ENCODE results near the gene HERC4. TPM values are rescaled to one million over a fixed set of nuclear protein-coding genes. Genes with fewer than 3 reads are reported as not detected.

The HERC4 gene
- polyA plus RNA-seq, 3 donors from 2014 or later, result 9.6 to 20.7 (median 12.7) TPM

DNA sequence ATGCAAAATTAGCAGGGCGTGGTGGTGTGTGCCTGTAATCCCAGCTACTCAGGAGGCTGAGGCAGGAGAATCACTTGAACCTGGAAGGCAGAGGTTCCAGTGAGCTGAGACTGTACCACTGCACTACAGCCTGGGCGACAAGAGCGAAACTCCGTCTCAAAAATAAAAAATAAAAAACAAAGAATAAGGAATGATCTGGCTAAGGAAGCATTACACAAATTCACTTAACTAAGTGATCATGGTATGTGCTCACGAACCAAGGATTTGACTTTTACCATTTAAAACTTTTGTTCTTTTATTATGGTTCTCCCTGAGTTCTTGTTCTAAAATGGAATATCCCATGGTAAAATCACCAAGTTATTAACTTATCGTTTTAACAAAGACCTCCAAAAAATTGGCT, 119.5 kb downstream of the HERC4 start:
- Mint-ChIP-seq H3K9me3 (no peaks in the 10 kb centered on the region), H3K27ac (no peak overlapping the region), H3K36me3 (peaks cover 6 to 17% (median 10%) of the 10 kb centered on the region in 3 donors), H3K4me1 (no peaks in the 10 kb centered on the region), H3K4me3 (no peak overlapping the region), H3K27me3 (ENCODE audit: low read depth in 3 of 3) (peaks cover 0 to 1% (median 0%) of the 10 kb centered on the region in 3 donors)
- DNase-seq, result no peak

DNA sequence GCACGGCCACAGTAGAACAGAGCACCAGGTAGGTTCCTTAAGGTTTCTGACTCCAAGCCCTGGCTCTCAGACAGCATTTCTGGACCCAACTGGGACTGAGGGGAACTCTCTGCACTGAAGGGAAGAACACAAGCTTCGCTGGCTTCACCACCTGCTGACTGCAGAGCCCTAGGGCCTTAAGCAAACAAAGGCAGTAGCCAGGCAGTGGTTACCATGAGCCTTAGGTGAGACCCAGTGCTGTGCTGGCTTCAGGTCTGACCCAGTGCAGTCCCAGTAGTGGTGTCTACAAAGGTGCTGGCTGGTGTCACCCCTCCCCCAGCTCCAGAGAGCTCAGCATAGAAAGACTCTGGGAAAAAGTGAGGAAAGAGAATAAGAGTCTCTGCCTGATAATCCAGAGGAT, 131.2 kb downstream of the HERC4 start:
- H3K4me3 Mint-ChIP-seq, result no peak overlapping the region
- H3K9me3 Mint-ChIP-seq, result no peaks in the 10 kb centered on the region
- H3K36me3 Mint-ChIP-seq, result peaks cover 29 to 47% (median 44%) of the 10 kb centered on the region in 3 donors
- DNase-seq, result no peak
- H3K27ac Mint-ChIP-seq, result no peak overlapping the region
- peaks cover 1 to 5% of the 10 kb centered on the region in 2 donors for H3K4me1 Mint-ChIP-seq
- H3K27me3 Mint-ChIP-seq (ENCODE audit: low read depth in 3 of 3), result no peaks in the 10 kb centered on the region

DNA sequence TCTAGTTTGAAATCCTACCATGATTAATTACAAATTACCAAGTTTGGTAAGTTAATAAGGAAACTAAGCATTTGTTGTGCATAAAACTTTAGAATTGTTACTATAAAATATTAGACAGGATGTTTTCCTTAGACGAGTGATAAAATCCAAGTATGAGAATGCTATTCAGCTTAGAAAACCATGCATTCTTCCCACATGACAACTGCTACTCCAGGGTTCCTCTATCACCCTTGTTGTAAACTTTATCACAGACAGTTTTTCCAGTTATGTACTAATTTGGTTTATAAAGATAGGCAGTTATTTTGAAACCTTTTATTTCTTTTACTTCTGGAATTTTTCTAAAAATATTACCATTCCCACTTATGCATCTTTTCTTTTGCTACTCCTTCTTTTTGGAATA, 138.7 kb downstream of the HERC4 start:
- Mint-ChIP-seq H3K36me3 (peaks cover 21 to 31% (median 31%) of the 10 kb centered on the region in 3 donors), H3K4me3 (no peak overlapping the region), H3K27ac (no peak overlapping the region), H3K9me3 (no peaks in the 10 kb centered on the region), H3K4me1 (no peaks in the 10 kb centered on the region), H3K27me3 (ENCODE audit: low read depth in 3 of 3) (peaks cover 0 to 1% (median 0%) of the 10 kb centered on the region in 3 donors)
- no peak for DNase-seq

DNA sequence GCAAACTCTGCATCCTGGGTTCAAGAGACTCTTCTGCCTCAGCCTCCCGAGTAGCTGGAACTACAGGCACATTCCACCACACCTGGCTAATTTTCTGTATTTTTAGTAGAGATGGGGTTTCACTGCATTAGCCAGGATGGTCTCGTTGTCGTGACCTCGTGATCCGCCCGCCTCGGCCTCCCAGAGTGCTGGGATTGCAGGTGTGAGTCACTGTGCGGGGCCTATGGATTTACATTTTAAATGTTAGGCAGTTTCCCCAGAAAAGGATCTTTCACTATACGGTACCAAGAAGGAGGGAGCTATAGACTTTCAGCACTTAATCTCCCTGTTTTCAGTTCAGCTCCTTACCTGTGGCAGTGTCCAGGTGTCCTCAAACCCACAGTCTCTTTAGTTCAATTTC, 139.9 kb downstream of the HERC4 start:
- H3K9me3 Mint-ChIP-seq, result no peaks in the 10 kb centered on the region
- no peak overlapping the region for H3K4me3 Mint-ChIP-seq
- H3K27me3 Mint-ChIP-seq (ENCODE audit: low read depth in 3 of 3), result peaks cover 0 to 1% (median 0%) of the 10 kb centered on the region in 3 donors
- DNase-seq, result no peak
- peaks cover 20 to 38% (median 33%) of the 10 kb centered on the region in 3 donors for H3K36me3 Mint-ChIP-seq
- no peak overlapping the region for H3K27ac Mint-ChIP-seq
- no peaks in the 10 kb centered on the region for H3K4me1 Mint-ChIP-seq

DNA sequence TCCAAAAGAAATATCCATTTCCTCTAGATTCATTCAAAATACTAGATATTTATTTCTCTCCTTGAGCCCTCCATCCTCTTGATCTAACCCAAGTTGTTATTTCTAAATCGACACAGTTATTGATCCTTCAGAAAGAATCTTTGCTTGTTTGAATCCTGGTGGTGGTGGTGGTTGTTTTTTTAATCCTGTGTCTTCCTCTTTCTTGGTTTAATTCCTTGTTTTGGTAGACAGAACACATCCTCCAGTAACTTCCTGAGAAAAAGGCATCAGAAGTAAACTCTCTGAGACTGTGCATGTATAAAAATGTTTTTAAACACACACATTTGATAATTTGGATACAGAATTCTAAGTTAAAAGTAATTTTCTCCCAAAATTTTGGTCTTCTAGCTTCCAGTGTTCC, 140.7 kb downstream of the HERC4 start:
- H3K27ac Mint-ChIP-seq, result no peak overlapping the region
- DNase-seq, result no peak
- H3K4me3 Mint-ChIP-seq, result peak overlapping the region in 1 of 5 donors; percentile 53
- no peaks in the 10 kb centered on the region for H3K9me3 Mint-ChIP-seq
- H3K36me3 Mint-ChIP-seq, result peaks cover 22 to 36% (median 31%) of the 10 kb centered on the region in 3 donors
- H3K27me3 Mint-ChIP-seq (ENCODE audit: low read depth in 3 of 3), result peaks cover 0 to 1% (median 0%) of the 10 kb centered on the region in 3 donors
- no peaks in the 10 kb centered on the region for H3K4me1 Mint-ChIP-seq

DNA sequence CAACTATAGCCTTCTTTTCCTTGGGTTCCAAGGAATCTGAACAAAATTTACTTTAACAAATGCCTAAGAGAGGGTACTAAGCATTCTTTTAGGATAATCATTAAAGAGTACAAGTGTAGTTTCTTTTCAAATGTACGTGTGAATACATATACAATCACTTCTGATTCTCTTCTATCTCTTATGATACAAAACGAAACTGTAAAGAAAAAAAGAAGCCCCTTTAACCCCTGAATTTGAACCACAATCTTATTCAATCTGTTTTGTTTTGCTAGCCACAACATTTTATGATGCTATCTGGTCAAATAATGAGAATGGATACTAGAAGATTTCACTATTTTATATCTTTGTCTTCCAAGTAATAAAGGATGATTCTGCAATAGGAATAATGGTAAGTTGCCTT, 141.9 kb downstream of the HERC4 start:
- Mint-ChIP-seq H3K9me3 (no peaks in the 10 kb centered on the region), H3K4me3 (no peak overlapping the region), H3K27me3 (ENCODE audit: low read depth in 3 of 3) (peaks cover 0 to 3% (median 0%) of the 10 kb centered on the region in 3 donors), H3K4me1 (no peaks in the 10 kb centered on the region), H3K36me3 (peaks cover 22 to 37% (median 33%) of the 10 kb centered on the region in 3 donors), H3K27ac (no peak overlapping the region)
- no peak for DNase-seq

DNA sequence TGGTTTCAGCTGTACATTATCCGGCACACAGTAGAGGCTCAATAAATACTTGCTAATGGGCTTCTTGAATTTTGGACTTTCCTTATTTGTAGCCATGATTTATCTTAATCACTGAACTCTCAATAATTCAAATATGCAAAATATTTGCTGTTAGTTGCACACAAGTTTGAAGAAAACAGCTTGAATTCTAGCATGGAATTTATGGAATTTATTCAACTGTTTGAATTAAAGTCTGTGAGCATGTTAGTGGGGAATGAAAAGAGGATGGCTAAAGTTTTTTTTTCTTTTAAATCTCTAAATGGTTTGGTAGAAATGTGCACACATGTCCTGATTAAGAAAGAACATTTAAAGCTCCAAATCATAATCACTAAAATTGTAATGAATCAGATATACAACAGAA, 148.1 kb downstream of the HERC4 start:
- Mint-ChIP-seq H3K4me1 (peaks cover 0 to 5% of the 10 kb centered on the region in 2 donors), H3K9me3 (no peaks in the 10 kb centered on the region), H3K36me3 (peaks cover 8 to 31% (median 24%) of the 10 kb centered on the region in 3 donors), H3K4me3 (no peak overlapping the region), H3K27ac (peak overlapping the region in 3 of 6 donors; percentile 1 to 19 (median 15)), H3K27me3 (ENCODE audit: low read depth in 3 of 3) (peaks cover 0 to 3% (median 0%) of the 10 kb centered on the region in 3 donors)
- DNase-seq, result no peak

DNA sequence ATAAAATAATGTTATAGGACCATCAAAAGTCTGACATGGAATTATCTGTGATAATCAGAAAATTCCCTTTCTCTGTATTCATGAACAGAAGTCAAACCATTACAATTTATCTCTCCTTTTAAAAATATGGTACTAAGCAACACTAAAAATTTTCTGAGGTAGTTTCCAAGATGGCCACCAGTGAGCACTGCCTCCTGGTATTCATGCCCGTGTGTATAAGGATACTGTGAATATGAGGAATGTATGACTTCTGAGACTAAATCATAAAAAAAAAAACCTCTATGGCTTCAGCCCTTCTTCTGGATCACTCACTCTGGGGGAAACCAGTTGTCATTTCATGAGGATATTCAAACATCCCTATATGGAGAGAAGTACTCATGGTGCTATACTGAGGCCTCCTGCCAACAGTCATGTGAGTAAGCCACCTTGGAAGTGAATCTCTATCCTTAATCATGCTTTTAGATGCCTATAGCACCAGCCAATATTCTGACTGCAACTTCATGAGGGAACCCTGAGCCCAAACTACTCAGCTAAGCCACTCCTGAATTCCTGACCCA, 149.6 kb downstream of the HERC4 start:
- Mint-ChIP-seq H3K36me3 (peaks cover 8 to 26% (median 24%) of the 10 kb centered on the region in 3 donors), H3K27me3 (ENCODE audit: low read depth in 3 of 3) (peaks cover 0 to 1% (median 0%) of the 10 kb centered on the region in 3 donors), H3K27ac (no peak overlapping the region), H3K4me1 (peaks cover 0 to 5% of the 10 kb centered on the region in 2 donors), H3K9me3 (no peaks in the 10 kb centered on the region), H3K4me3 (no peak overlapping the region)
- no peak for DNase-seq

DNA sequence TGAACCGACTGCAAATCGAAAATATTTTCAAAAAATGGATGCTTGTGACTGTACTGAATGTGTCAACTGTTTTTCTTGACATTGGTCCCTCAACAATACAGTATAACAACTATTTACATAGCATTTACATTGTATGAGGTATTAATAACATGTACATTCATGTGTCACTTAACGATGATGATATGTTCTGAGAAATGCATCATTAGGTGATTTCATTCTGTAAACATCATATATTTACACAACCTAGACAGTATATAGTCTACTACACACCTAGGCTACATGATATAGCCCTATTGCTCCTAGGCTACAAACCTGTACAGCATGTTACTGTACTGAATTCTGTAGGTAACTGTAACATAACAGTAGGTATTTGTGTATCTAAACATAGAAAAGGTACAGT, 150.9 kb downstream of the HERC4 start:
- Mint-ChIP-seq H3K36me3 (peaks cover 4 to 22% (median 20%) of the 10 kb centered on the region in 3 donors), H3K27me3 (ENCODE audit: low read depth in 3 of 3) (peaks cover 0 to 1% (median 0%) of the 10 kb centered on the region in 3 donors), H3K4me1 (peaks cover 0 to 5% of the 10 kb centered on the region in 2 donors), H3K4me3 (no peak overlapping the region), H3K27ac (no peak overlapping the region), H3K9me3 (no peaks in the 10 kb centered on the region)
- DNase-seq, result no peak

DNA sequence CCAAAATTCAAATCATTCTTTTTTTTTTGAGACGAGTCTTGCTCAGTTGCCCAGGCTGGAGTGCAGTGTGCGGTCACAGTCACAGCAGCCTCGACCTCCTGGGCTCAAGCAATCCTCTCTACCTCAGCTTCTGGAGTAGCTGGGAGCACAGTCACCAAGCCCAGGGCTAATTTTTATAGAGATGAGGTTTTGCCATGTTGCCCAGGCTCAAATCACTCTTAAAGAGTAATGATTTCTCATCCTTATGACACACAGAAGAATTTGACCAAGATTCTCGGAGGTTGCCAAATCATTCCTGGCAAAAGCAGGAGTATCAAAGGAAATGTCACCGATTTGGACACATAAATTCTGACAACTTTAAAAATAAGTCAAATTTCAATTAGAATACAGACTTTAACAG, 151.5 kb downstream of the HERC4 start:
- Mint-ChIP-seq H3K4me3 (no peak overlapping the region), H3K9me3 (no peaks in the 10 kb centered on the region), H3K4me1 (peaks cover 0 to 5% of the 10 kb centered on the region in 2 donors), H3K27me3 (ENCODE audit: low read depth in 3 of 3) (peaks cover 0 to under 1% (median 0%) of the 10 kb centered on the region in 3 donors), H3K36me3 (peaks cover 4 to 16% (median 15%) of the 10 kb centered on the region in 3 donors), H3K27ac (no peak overlapping the region)
- no peak for DNase-seq

DNA sequence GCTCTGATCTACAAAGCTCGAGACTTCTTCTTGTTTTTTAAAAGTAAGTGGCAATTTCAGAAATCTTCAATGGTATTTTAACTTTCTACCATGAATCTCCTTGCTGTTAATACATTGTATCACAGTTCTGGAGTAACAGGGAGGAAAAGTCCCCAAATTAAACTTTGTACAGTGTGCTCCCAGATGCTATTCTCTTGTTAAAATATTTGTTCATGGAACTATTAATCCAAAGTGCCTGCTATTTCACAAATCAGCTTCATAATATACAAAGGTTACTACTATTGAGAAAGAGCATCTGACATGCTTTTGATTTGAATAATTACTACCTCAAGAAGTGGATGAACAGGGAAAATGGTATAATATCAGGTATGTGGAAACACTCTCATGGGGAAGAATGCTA, 154.0 kb downstream of the HERC4 start:
- H3K27ac Mint-ChIP-seq, result peak overlapping the region in 2 of 6 donors; percentile 11 to 51
- H3K36me3 Mint-ChIP-seq, result peaks cover 0 to 16% (median 4%) of the 10 kb centered on the region in 3 donors
- H3K4me3 Mint-ChIP-seq, result no peak overlapping the region
- peaks cover 2 to 5% of the 10 kb centered on the region in 2 donors for H3K4me1 Mint-ChIP-seq
- H3K9me3 Mint-ChIP-seq, result no peaks in the 10 kb centered on the region
- H3K27me3 Mint-ChIP-seq (ENCODE audit: low read depth in 3 of 3), result no peaks in the 10 kb centered on the region
- DNase-seq, result no peak

DNA sequence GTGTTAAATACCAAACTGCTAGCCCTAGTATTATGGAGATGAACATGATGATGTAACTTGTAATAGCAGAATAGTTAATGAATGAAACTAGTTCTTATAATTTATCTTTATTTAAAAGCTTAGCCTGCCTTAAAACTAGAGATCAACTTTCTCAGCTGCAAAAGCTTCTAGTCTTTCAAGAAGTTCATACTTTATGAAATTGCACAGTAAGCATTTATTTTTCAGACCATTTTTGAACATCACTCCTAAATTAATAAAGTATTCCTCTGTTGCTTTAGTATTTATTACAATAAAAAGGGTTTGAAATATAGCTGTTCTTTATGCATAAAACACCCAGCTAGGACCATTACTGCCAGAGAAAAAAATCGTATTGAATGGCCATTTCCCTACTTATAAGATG, 157.4 kb downstream of the HERC4 start:
- no peak overlapping the region for H3K27ac Mint-ChIP-seq
- H3K4me3 Mint-ChIP-seq, result no peak overlapping the region
- H3K36me3 Mint-ChIP-seq, result peaks cover 2 to 29% (median 4%) of the 10 kb centered on the region in 3 donors
- no peaks in the 10 kb centered on the region for H3K27me3 Mint-ChIP-seq (ENCODE audit: low read depth in 3 of 3)
- peaks cover 4 to 19% of the 10 kb centered on the region in 2 donors for H3K4me1 Mint-ChIP-seq
- DNase-seq, result no peak
- H3K9me3 Mint-ChIP-seq, result no peaks in the 10 kb centered on the region

DNA sequence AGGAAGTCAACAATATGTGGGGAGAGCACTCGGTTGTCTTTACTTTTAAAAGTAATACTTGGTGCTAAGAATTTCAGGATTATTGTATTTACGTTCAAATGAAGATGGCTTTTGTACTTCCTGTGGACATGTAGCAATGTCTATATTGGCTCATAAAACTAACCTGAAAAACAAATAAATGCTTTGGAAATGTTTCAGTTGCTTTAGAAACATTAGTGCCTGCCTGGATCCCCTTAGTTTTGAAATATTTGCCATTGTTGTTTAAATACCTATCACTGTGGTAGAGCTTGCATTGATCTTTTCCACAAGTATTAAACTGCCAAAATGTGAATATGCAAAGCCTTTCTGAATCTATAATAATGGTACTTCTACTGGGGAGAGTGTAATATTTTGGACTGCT, 157.9 kb downstream of the HERC4 start:
- DNase-seq, result no peak
- H3K27me3 Mint-ChIP-seq (ENCODE audit: low read depth in 3 of 3), result no peaks in the 10 kb centered on the region
- no peaks in the 10 kb centered on the region for H3K9me3 Mint-ChIP-seq
- H3K4me3 Mint-ChIP-seq, result no peak overlapping the region
- H3K4me1 Mint-ChIP-seq, result peaks cover 5 to 24% of the 10 kb centered on the region in 2 donors
- H3K27ac Mint-ChIP-seq, result peak overlapping the region in 3 of 6 donors; percentile 0 to 32 (median 26)
- H3K36me3 Mint-ChIP-seq, result peaks cover 4 to 32% (median 7%) of the 10 kb centered on the region in 3 donors

DNA sequence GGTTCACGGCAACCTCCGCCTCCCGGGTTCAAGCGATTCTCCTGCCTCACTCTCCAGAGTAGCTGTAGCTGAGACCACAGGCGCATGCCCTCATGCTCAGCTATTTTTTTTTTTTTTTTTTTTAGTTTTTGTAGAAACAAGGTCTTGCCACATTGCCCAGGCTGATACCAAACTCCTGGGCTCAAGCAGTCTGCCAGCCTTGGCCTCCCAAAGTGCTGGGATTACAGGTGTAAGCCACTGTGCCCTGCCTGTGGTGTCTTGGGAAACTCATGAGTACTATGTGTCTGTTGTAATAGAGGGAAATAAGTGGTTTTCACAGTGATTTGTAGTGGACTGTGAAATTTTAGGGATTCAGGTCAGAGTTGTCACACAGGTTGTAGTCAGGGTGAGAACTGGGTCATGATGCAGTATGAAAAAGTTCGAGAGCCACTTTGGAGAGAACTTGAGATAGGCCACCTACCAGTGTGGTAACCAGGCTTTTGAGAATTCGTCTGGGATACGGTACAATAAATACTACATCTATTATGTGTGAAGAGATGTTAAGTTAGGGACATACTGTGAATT, 160.2 kb downstream of the HERC4 start:
- no peak for DNase-seq
- Mint-ChIP-seq H3K27ac (peak overlapping the region; percentile 31 to 70 (median 50)), H3K4me3 (no peak overlapping the region), H3K36me3 (peaks cover 8 to 45% (median 11%) of the 10 kb centered on the region in 3 donors), H3K9me3 (no peaks in the 10 kb centered on the region), H3K27me3 (ENCODE audit: low read depth in 3 of 3) (no peaks in the 10 kb centered on the region), H3K4me1 (peaks cover 5 to 29% of the 10 kb centered on the region in 2 donors)

Data from immature natural killer cell (primary cell).